NCI-H1105 treated with DMSO at 0.1 percent for 48 hours (cell line): ENCODE data around the gene MID2.
"Not testable (repeated sequence)": the region's sequence is repeated elsewhere in the genome, so short reads cannot be mapped to it uniquely, and the experiment has no call there.

Experiments used
- DNase-seq: peaks from one replicate; lab custom pipeline; 2025; lab: John Stamatoyannopoulos, UW

Gene MID2, protein sequence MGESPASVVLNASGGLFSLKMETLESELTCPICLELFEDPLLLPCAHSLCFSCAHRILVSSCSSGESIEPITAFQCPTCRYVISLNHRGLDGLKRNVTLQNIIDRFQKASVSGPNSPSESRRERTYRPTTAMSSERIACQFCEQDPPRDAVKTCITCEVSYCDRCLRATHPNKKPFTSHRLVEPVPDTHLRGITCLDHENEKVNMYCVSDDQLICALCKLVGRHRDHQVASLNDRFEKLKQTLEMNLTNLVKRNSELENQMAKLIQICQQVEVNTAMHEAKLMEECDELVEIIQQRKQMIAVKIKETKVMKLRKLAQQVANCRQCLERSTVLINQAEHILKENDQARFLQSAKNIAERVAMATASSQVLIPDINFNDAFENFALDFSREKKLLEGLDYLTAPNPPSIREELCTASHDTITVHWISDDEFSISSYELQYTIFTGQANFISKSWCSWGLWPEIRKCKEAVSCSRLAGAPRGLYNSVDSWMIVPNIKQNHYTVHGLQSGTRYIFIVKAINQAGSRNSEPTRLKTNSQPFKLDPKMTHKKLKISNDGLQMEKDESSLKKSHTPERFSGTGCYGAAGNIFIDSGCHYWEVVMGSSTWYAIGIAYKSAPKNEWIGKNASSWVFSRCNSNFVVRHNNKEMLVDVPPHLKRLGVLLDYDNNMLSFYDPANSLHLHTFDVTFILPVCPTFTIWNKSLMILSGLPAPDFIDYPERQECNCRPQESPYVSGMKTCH

DNA sequence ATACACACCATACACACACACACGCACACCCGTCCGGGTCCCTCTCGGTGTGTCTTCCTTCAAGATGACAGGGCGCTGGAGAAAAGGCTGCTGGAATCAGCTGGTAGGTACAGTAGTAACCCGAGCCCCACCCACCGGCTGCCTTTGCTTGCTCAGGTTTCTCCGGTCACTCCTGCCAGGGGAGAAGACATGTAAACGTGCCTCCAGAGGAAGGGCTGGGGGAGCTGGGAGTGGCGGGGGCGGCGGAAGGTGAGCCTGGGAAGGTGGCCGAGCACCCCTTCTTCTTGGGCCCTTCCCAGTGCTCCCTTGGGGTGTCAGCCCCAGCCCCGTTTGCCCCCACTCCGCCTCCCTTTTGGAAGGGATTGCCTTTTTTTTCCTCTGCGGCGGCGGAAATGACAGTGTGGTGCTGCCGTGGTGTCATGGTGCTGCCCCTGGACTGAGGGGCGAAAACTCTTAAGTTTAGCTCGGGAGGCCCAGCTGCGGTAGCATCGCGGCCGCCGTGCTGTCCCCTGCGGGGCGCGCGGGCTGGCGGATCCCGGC is at the start of gene MID2:
TSS of gene MID2 (plus strand) at position 169 of the 540 bp plus-strand sequence. CDS start 561 bp downstream, outside the sequence.
- peak; percentile 46 for DNase-seq

DNA sequence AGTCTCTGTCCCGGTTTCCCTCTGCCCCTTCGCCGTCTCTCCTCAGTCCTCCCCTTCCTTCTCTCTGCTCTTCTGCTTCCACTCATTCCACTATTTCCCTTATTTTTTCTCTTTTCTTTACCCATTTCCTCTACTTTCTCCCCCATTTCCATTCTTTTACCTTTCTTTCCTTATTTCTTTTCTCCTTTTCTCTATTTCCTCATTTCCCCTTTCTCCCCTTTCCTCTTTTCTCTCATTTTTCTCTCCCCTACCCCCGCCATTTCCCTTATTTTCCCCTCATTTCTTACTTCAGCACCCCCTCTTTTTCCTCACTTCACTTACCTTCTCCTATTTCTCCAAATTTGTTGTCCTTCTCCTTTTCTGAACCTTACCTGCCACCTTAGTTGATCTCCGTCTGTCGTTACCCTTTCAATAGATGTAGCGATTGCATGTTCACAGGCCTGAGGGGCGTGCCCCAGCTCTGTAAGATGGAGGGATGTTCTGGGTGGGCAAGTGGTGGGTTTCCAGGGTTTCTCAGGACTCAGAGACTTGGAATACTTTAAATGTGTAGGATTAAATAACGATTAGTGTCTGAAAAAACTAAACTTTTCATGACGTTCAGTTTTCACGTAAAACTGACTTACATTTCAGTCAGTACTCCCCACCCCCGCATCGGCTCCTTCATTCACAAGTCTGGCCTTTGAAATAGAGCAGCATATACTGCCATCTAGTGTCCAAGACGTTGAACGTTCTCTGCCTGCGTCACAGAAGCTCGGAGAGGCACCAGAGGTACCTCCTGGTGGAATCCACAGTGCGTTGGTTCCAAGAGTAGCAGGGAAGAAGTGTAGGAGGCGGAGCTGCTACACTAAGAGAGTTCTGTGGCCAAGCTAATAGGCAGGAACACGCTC is 48.8 kb upstream of the MID2 start:
- peak; percentile 74 for DNase-seq

DNA sequence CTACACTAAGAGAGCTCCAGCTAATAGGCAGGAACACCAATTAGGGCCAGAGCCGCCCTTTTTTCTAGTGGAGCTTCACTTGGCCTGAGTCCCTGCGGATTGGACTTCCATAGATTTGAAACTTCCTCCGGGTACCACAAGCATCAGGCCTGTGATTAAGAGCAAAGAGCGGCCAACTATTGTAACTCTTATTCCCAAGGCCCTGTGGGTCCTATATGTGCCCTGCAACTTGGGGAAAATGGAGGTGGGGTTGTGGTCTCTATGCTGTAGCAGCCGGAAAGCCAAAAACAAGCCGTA is 48.2 kb upstream of the MID2 start, which contains the start of gene NCBP2L:
TSS of gene NCBP2L (plus strand) at position 198 of the 297 bp plus-strand sequence. CDS start 16,488 bp downstream, outside the sequence.
- DNase-seq = no peak

DNA sequence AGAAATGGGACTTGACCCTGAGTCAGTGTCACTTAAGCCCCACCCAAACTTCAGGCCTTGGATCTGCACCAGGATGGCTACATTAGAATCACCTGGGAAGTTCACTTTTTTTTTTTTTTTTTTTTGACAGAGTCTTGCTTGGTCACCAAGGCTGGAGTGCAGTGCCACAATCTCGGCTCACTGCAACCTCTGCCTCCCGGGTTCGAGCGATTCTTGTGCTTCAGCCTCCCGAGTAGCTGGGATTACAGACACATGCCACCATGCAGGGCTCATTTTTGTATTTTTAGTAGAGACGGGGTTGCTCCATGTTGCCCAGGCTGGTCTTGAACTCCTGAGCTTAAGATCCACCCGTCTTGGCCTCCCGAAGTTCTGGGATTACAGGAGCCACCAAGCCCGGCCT is 45.1 kb upstream of the MID2 start:
- DNase-seq = no peak

DNA sequence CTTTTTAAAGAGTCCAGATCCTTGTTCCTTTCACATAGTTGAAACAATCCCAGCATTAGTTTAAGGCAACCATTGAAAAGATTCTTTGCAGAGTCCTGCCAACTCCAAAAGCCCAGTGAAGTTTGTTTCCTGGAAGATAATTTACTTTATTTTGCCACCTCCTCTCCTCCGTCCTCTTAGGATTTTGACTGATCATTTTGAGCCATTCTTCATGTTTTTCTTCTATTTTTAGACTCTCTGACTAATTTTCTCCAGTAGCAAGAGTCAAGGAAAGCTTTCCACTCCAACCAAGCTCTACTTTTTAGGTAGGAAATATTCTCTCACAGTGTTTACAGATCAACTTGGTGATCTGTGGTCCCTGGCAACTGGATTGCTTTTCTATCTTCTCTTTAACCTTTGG is 37.8 kb upstream of the MID2 start:
- no peak for DNase-seq

DNA sequence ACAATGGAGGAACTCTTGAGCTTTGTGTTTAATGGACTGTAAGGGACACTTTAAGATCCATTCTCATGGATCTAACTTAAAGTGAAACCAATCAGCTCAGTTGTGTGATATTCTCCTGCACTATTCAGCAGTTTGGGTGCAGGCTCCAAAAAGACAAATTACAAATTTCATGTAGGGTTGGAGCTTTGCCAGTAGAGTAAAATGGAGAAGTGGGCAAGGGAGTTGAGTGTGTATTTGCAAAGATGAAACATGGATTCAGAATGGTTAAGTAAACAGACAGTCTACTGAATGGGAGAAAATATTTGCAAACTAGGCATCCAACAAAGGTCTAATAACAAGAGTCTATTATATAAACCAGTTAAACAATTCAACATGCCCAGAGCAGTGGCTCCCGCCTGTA is 21.2 kb upstream of the MID2 start:
- peak; percentile 76 for DNase-seq

DNA sequence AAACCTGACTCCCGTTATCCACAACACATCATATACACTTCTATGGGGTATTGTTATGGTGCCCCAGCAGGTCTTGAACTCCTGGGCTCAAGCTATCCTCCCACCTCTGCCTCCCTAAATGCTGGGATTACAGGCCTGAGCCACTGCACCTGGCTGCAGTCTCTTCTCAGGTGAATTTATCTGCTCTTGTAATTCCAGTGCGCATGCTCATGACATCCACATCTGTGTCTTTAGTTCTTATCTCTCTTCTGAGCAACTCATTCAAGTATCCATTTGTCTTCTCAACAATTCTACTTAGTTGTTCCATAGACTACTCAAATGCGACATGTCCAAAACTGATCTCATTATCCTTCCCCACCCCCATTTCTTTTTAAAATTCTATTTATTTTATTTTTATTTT is 20.5 kb upstream of the MID2 start:
- DNase-seq = no peak

DNA sequence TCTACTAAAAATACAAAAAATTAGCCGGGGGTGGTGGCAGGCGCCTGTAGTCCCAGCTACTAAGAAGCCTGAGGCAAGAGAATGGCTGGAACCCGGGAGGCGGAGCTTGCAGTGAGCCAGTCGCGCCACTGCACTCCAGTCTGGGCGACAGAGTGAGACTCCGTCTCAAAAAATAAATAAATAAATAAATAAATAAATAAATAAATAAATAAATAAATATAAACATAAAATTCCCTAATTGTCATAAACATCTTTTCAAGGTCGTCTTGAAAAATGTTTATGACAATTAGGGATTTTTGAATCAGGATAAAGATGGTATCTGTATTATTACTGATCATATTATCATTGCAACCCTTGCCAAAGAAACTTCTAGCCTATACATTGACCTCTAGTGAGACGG is 15.6 kb upstream of the MID2 start:
- DNase-seq = not testable (repeated sequence)

DNA sequence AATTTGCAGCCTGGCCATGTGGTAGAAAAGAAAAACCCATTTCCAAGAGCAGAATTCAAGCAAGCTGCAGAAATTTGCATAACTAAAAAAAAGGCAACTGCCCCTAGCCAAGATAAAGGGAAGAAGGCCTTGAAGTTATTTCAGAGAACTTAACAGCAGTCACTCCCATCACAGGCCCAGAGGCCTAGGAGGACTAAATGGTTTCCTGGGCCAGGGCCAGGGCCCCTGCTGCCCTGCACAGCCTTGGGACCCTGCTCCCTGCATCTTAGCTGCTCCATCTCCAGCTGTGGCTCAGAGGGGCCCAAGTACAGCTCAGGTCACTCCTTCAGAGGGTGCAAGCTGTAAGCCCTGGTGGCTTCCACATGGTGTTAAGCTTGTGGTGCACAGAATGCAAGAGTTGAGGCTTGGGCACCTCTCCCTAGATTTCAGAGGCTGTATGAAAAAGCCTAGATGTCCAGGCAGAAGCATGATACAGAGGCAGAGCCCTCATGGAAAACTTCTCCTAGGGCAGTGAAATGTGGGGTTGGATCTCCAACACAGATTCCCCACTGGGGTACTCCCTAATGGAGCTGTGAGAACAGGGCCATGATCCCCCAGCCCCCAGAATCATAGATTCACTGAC is 6.7 kb upstream of the MID2 start:
- no peak for DNase-seq

DNA sequence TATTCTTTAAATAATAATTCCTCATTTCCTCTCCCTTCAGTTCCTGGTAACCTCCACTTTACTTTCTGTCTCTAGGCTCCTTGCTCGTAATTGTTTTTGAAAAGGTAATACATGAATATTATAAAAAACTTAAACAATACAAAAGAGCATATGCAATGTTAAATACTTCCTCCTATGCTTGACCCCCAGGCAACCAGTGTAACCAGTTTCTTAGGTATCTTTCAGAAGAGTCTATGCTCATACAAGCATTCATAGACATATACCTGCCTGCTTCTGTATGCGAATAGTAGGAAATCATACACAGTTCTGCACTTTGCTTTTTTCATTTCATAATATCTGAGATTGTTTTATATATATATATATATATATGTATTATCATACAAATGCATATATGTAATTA is 2.6 kb upstream of the MID2 start:
- no peak for DNase-seq

DNA sequence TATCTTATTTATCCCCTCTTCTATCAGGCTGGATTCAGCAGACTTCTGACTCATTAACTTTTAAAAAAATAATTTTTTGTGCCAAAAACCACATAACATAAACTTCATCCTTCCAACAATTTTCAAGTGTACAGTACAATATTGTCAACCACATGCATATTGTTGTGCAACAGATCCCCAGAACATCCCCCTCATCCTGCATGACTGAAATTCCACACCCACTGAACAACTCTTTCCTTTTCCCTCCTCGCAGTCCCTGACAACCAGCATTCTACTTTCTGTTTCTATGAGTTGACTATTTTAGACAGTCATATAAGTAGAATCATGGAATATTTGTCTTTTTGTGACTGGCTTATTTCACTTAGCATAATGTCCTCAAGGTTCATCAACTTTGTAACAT is 2.2 kb upstream of the MID2 start:
- DNase-seq = no peak

DNA sequence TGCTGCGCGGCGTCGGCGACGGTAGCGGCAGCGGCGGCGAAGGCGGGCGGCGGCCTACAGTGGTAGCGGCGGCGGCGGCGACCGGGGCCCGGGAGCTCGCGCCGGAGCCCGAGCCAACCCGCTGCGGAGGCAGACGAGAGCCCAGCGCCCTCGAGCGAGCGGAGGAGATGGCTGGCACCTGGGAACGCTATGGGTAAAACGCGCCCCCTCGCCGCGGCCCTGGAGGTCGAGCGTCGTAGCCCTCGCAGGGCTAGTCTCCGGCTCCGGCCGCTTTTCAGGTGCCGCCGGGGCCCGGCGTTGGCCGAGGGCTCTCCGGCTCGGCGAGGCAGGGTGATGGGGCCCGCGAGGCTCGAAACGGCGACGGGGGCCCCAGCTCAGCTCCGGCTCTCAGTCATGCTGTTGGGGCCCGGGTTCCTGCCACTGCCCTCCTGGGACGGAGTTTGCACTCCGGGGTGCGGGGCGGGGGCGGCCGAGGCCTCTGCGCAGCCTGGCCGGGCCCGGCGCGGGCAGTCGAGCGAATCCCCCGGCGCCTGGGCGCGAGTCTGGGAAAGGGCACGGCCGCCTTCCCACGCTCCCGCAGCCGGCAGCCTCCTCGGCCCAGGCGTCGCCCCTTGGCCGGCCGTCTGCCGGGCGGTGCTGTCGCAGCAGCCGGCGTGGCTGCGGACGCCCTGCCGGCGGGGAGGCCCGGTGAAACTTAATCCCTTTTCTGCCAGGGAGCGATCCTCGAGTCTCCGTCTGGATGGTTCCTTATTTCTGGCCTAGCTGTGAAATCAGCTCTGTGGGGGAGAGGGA is 768 bp downstream of the MID2 start:
- peak; percentile 35 for DNase-seq

DNA sequence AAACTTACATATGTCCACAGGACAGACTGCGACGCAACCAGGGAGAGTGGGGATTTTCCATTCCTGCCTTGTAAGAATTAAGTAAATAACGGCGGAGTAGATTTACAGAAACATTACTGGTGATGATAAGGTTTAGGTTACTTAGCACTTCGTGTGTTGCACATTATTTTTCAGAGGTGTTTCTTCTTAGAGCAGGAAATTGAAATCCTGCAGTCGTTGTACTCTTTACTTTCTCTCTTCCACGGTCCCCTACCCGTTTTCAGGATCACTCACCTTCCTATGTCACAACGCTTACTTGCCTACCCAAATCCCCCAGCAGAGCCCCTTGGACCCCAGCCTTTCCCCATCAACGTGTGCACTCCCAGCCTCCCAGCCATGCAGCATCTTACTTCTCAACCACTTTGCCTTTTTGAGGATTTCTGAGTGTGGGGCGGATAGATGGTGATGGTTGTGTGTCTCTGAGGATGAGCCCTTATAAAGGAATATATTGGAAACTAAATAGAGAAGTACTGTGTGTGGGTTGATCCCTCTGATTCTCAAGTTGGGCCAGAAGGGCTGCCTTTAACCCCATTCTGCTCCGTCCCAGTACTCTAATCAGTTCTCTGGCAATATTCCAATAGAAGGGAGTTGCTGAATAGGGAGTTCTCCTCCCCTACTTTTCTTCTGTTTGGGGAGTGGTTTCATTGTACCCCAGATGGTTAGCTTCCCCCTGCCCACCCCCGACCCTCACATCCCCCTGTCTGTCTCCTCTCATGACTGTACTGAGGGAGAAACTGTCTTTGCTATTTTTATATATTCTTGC is 1.6 kb downstream of the MID2 start:
- no peak for DNase-seq

DNA sequence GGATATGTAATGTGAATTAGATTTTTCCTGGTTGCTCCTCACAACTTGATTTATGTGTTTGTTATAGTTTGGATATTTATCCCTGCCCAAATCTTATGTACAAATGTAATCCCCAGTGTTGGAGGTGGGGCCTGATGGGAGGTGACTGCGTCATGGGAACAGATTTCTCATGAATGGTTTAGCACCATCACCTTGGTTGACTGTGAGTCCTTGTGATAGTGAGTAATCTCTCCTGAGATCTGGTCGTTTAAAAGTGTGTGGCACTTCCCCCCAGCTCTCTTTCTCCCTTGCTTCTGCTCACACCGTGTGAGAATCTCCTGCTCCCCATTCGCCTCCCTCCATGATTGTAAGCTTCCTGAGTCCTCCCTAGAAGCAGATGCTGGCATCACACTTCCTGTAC is 2.2 kb downstream of the MID2 start:
- DNase-seq = no peak

DNA sequence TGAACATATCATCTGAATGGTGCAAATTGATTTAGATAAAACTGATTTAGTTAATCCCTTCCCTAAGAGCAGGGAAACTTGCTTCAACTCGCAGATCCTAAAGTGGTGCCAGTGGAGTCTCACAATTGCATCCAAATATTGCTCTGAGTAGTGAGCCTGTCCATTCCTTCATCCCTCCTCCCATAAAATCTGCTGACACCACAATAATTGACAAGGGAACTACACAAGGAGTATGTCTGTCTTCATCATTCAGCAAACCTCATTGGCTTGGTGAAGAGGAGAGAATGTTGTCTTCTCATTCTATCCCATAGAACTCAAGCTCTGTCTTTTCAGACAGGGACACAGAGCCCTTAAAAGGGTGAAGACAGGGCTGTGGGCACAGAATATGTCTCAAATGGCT is 4.2 kb downstream of the MID2 start:
- DNase-seq = no peak

DNA sequence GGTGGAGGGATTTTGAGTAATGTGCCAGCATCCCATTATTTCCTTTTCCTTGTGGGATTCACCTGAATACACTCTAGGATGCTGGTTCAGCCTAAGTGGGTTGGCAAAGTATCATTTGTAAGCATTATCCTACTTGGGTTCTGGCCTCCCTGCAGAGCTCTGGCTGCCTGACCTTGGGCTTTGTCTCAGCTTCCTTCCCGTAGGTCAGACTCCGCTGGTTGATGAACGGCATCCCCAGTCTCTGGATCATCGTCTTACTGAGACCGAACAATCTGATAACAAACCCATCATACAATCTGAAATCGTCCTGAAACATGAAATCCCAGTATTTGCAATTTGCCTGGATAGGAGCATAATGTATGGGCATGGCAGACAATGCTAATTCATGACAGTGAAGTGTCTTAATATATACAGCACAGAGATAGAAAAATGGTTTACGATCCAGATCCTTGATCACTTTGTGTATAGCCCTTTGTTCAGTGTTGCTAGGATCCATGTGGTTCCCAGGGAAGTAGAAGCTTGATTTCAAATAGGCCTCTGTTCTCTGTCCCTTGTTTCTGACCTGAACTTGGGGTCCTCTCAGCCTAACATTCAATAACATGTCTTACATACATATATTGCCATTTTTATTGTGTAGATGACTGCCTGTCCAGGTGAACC is 5.5 kb downstream of the MID2 start:
- no peak for DNase-seq

DNA sequence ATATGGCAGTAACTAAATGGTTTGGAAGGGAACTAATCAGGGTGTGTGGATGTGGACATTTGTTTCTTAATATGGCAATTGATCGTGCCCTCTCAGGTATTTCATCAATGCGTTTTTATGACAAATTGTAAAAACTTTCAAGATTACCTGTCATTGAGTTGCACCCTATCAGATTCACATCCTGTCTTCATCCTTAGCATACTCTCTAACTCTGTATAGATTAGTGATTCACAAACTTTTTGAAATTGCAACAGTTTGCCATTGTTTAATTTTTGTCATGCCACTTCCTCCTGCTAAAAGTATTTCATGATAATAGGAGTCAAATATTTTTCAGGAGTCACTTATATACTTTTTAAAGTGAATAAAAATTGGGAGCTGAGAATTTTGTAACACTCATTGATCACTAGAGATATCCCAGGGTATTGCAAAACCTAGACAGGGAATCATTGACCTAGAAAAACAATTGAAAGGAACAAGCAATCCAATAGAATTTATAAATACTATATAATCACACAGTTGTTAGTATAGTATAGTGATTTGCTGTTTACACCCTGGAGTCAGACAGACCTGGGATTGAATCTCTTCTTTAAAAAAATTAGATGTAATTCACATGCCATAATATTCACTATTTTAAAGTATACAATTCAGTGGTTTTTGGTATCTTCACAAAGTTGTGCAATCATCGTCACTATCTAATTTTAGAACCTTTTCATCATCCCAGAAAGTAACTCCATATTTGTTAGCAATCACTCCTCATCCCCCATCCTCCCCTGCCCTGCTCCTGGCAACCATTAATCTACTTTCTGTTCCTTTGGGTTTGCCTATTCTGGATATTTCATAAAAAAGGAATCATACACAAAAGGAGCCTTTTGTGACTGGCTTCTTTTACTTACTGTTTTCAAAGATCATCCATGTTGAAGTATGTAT is 8.9 kb downstream of the MID2 start:
- no peak for DNase-seq

DNA sequence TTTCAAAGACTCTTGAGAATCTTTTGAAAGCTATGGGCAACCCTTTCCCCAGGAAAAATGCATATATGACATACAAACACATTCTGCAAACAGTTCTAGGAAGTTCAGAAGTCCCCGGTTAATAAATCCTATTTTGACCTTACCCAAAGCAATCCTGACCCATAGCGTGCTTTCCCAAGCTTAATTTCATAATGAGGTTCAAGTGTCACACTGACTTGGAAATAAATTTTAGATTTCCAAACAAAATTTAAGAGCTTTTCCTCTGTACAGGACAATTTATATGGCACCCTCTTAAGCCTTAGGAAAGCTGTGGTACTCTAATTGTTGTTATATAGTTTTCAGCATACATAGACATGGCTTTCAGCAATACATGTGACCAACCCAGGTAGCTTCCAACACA is 11.3 kb downstream of the MID2 start:
- no peak for DNase-seq
